ENCODE measurements around the gene VWA8. TPM values are rescaled to one million over a fixed set of nuclear protein-coding genes. Genes with fewer than 3 reads are reported as not detected.
"Not testable (repeated sequence)": the region's sequence is repeated elsewhere in the genome, so short reads cannot be mapped to it uniquely, and the experiment has no call there.

The VWA8 gene
- total RNA-seq, 1 donor from 2014 or later, result 19.6 TPM

DNA sequence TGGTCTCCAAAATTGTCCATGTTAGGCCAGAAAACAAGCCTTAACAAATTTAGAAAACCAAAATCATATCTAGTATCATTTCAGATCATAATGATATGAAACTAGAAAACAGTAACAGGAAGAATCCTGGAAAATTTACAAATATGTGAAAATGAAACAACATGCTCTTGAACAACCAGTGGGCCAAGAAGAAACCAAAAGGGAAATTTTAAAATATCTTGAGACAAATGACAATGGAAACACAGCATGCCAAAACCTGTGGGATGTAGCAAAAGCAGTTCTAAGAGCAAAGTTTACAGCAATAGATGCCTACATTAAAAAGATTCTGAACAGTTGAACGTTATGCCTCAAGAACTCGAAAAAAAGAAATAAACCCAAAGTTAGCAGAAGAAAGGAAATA, 32.6 kb downstream of the VWA8 start:
- H3K4me3 Mint-ChIP-seq, result no peak overlapping the region
- H3K27me3 Mint-ChIP-seq, result no peaks in the 10 kb centered on the region
- no peak for TF ChIP-seq CTCF (conservative IDR thresholded peaks at IDR 0.05)
- DNase-seq (ENCODE audit: extremely low spot score, unreplicated experiment), result no peak
- peaks cover 10% of the 10 kb centered on the region for H3K9me3 Mint-ChIP-seq
- no peak overlapping the region for H3K27ac Mint-ChIP-seq
- no peaks in the 10 kb centered on the region for H3K4me1 Mint-ChIP-seq (ENCODE audit: unreplicated experiment)
- peaks cover 10% of the 10 kb centered on the region for H3K36me3 Mint-ChIP-seq

DNA sequence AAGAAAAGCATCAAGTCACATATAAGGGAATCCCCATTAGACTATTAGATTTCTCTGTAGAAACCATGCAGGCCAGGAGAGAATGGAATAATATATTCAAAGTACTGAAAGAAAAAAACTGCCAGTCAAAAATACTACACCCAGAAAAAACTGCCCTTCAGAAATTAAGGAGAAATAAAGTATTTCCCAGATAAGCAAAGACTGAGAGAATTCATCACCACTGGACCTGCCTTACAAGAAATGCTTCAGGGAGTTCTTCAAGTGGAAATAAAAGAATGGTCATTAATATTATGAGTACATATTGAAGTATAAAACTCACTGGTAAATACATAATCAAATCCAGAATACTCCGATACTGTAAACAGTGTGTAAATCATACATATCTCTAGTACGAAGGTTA, 35.9 kb downstream of the VWA8 start:
- no peaks in the 10 kb centered on the region for H3K4me1 Mint-ChIP-seq (ENCODE audit: unreplicated experiment)
- no peaks in the 10 kb centered on the region for H3K27me3 Mint-ChIP-seq
- H3K9me3 Mint-ChIP-seq, result peaks cover 11% of the 10 kb centered on the region
- H3K36me3 Mint-ChIP-seq, result peaks cover 20% of the 10 kb centered on the region
- no peak overlapping the region for H3K4me3 Mint-ChIP-seq
- no peak for DNase-seq (ENCODE audit: extremely low spot score, unreplicated experiment)
- H3K27ac Mint-ChIP-seq, result no peak overlapping the region
- no peak for TF ChIP-seq CTCF (conservative IDR thresholded peaks at IDR 0.05)

DNA sequence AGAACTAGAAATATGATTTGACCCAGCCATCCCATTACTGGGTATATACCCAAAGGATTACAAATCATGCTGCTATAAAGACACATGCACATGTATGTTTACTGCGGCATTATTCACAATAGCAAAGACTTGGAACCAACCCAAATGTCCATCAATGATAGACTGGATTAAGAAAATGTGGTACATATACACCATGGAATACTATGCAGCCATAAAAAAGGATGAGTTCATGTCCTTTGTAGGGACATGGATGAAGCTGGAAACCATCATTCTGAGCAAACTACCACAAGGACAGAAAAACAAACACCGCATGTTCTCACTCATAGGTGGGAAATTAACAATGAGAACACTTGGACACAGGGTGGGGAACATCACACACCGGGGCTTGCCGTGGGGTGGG, 38.0 kb downstream of the VWA8 start:
- Mint-ChIP-seq H3K9me3 (peaks cover 11% of the 10 kb centered on the region), H3K36me3 (peaks cover 20% of the 10 kb centered on the region)
- DNase-seq (ENCODE audit: extremely low spot score, unreplicated experiment); H3K27me3 Mint-ChIP-seq; H3K27ac Mint-ChIP-seq; H3K4me1 Mint-ChIP-seq (ENCODE audit: unreplicated experiment); H3K4me3 Mint-ChIP-seq: not testable (repeated sequence)

- DNase-seq (ENCODE audit: extremely low spot score, unreplicated experiment), result no peak
- Mint-ChIP-seq H3K36me3 (peaks cover 12% of the 10 kb centered on the region), H3K27ac (no peak overlapping the region), H3K4me3 (no peak overlapping the region), H3K4me1 (ENCODE audit: unreplicated experiment) (peaks cover 14% of the 10 kb centered on the region), H3K9me3 (peaks cover 5% of the 10 kb centered on the region), H3K27me3 (no peaks in the 10 kb centered on the region)
- no peak for TF ChIP-seq CTCF (conservative IDR thresholded peaks at IDR 0.05)
Measured at GRCh38 chr13:41919741-41920487, 41.0 kb downstream of the VWA8 start.

DNA sequence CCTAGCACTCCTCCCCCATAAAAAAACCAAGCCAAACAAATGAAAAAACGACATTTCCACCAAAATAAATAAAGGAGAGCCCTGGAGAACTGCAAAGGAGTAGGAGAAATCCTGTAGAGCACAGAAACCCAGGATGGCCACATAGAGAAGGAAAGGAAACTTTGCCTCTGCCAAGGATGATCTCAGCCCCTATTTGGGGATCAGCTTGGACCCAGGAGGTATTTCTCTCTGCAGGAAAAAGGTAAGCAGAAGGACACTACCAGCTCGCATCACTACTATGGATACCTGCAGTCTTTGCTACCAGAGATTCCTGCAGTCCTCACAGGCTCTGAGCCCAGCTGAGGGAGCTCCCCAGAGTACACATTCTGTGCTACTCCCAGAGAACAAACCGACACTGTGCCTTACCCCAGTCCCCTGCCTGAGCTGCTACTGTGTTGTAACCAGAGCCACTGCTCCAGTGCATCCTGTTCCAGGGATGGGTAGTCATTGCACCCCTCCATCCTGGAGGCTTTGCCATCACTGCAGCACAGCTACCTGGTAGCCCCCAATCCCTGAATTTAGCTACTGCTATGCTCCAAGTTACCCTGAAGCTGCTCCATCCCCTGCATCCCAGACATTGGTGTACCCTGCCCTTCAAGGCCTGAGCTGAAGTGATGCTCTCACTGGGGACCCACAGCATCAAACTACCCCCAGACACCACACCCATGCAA, 41.7 kb downstream of the VWA8 start:
- Mint-ChIP-seq H3K27me3 (no peaks in the 10 kb centered on the region), H3K4me3 (no peak overlapping the region), H3K9me3 (peaks cover 5% of the 10 kb centered on the region), H3K36me3 (peaks cover 10% of the 10 kb centered on the region), H3K4me1 (ENCODE audit: unreplicated experiment) (peaks cover 14% of the 10 kb centered on the region), H3K27ac (no peak overlapping the region)
- TF ChIP-seq CTCF (conservative IDR thresholded peaks at IDR 0.05), result no peak
- no peak for DNase-seq (ENCODE audit: extremely low spot score, unreplicated experiment)

- H3K27me3 Mint-ChIP-seq, result no peaks in the 10 kb centered on the region
- H3K9me3 Mint-ChIP-seq, result no peaks in the 10 kb centered on the region
- no peak for TF ChIP-seq CTCF (conservative IDR thresholded peaks at IDR 0.05)
- H3K4me3 Mint-ChIP-seq, result no peak overlapping the region
- H3K4me1 Mint-ChIP-seq (ENCODE audit: unreplicated experiment), result peaks cover 14% of the 10 kb centered on the region
- H3K27ac Mint-ChIP-seq, result no peak overlapping the region
- peaks cover 8% of the 10 kb centered on the region for H3K36me3 Mint-ChIP-seq
- no peak for DNase-seq (ENCODE audit: extremely low spot score, unreplicated experiment)
Measured at GRCh38 chr13:41917641-41918040, 43.3 kb downstream of the VWA8 start.

Data from type B pancreatic cell (in vitro differentiated cells).